H1 (cell line): ENCODE measurements around the gene BSCL2.

Experiments used
- ATF2 ChIP-seq: IDR thresholded peaks from 2 replicates; pipeline ENCODE4 v1.6.1; 2012; ENCODE audit warnings: low read length, inconsistent platforms
- CTCF ChIP-seq, 3 experiments: IDR thresholded peaks; 1 replicate in 2 of 3; 2 replicates in 1 of 3; pipeline versions ENCODE4 v1.5.1 to v1.6.1; 2011; ENCODE audit warnings: low read length in 3 of 3, mild to moderate bottlenecking in 3 of 3, inconsistent platforms in 2 of 3, low read depth in 1 of 3, moderate library complexity in 1 of 3; ENCODE audit not compliant: insufficient read depth in 1 of 3; ENCODE audit errors: control extremely low read depth in 1 of 3
- HDAC6 ChIP-seq: IDR thresholded peaks from one replicate; pipeline ENCODE4 v1.7.1; 2012; ENCODE audit warnings: low read depth, mild to moderate bottlenecking, inconsistent platforms, low read length, moderate library complexity
- JUN ChIP-seq: IDR thresholded peaks from 2 replicates; pipeline ENCODE4 v1.6.1; 2011; ENCODE audit warnings: low read depth, mild to moderate bottlenecking, improper control_type of control experiment, low read length
- KDM5A ChIP-seq: fragments of 200-600 bp; IDR thresholded peaks from 2 replicates; pipeline ENCODE4 v1.7.1; 2012; ENCODE audit warnings: mild to moderate bottlenecking, low read length, inconsistent platforms, mixed read lengths
- POLR2A ChIP-seq, 2 experiments: IDR thresholded peaks; 1 replicate in 1 of 2; 2 replicates in 1 of 2; pipeline ENCODE4 v1.6.1; 2011; ENCODE audit warnings: low read depth in 2 of 2, low read length in 2 of 2, mild to moderate bottlenecking in 2 of 2; ENCODE audit errors: control extremely low read depth in 1 of 2
- POLR2AphosphoS5 ChIP-seq: IDR thresholded peaks from 2 replicates; pipeline ENCODE4 v1.6.1; 2011; ENCODE audit warnings: low read depth, low read length
- RAD21 ChIP-seq, 2 experiments: IDR thresholded peaks in 1 of 2; conservative IDR thresholded peaks in 1 of 2; 2 replicates each; pipeline ENCODE4 v1.6.1; 2011; ENCODE audit warnings: low read depth in 2 of 2, low read length in 2 of 2, improper control_type of control experiment in 1 of 2, inconsistent platforms in 1 of 2, mild to moderate bottlenecking in 1 of 2, moderate library complexity in 1 of 2
- RXRA ChIP-seq: IDR thresholded peaks from 2 replicates; pipeline ENCODE4 v1.6.1; 2011; ENCODE audit warnings: low read depth, mild to moderate bottlenecking, low read length, moderate library complexity; ENCODE audit not compliant: insufficient read depth
- TAF1 ChIP-seq: IDR thresholded peaks from 2 replicates; pipeline ENCODE4 v1.6.1; 2011; ENCODE audit warnings: mild to moderate bottlenecking, low read depth, low read length
- TEAD4 ChIP-seq: IDR thresholded peaks from 2 replicates; pipeline ENCODE4 v1.6.1; 2012; ENCODE audit warnings: low read depth, low read length, inconsistent platforms, mixed read lengths
- ZNF274 ChIP-seq: IDR thresholded peaks from 2 replicates; pipeline ENCODE4 v1.7.0; 2012; ENCODE audit warnings: low read length, borderline replicate concordance; ENCODE audit errors: extremely low read depth

- TF ChIP-seq CTCF (IDR thresholded peaks at IDR 0.05; ENCODE audit: control extremely low read depth in 1 of 3, insufficient read depth in 1 of 3, low read depth in 1 of 3, low read length in 3 of 3) (no peak), RAD21 (IDR thresholded peaks at IDR 0.05 in 1 of 2, conservative IDR thresholded peaks at IDR 0.05 in 1 of 2; ENCODE audit: low read depth in 2 of 2, low read length in 2 of 2) (no peak), ZNF274 (no peak), POLR2AphosphoS5 (no peak), KDM5A (no peak), HDAC6 (no peak), JUN (no peak), POLR2A (IDR thresholded peaks at IDR 0.05; ENCODE audit: control extremely low read depth in 1 of 2, low read depth in 2 of 2, low read length in 2 of 2) (no peak), ATF2 (no peak), TAF1 (no peak), TEAD4 (no peak), RXRA (no peak)
Measured at GRCh38 chr11:62654297-62654696, 52.9 kb downstream of the BSCL2 start.
